GM12878 (cell line): Measurements from ENCODE around the gene ZFP28. TPM values are rescaled to one million over a fixed set of nuclear protein-coding genes. Genes with fewer than 3 reads are reported as not detected.

Experiments
- ATAC-seq: fragments of 200-7000 bp; cut with Tn5 transposase; 3 replicates; pipeline ENCODE4 v1.9.1; 2020; ENCODE audit warnings: mild to moderate bottlenecking, moderate library complexity
- BruUV-seq: library from RNA; stranded (reverse); fragments of 400-500 nt; replicated peaks from 2 replicates; lab custom pipeline; 2021; lab: Mats Ljungman, UMichigan
- CTCF ChIA-PET: fragments of 300-600 bp; sonication (Branson Sonifier 250); formaldehyde crosslinking; extraction: SDS; loops from one replicate; lab custom pipeline; 2021; ENCODE audit warnings: inconsistent platforms; lab: Yijun Ruan, JAX
- POLR2A ChIA-PET: fragments of 350-600 bp; formaldehyde crosslinking; extraction: SDS; loops from one replicate; lab custom pipeline; 2021; ENCODE audit warnings: inconsistent platforms; lab: Charles Lee
- RAD21 ChIA-PET: fragments of 300-600 bp; sonication (Branson Sonifier 250); formaldehyde crosslinking; loops from one replicate; lab custom pipeline; 2023; ENCODE audit warnings: antibody characterized with exemption; ENCODE audit not compliant: unreplicated experiment; lab: Charles Lee
- SMC1A ChIA-PET: fragments of 300-600 bp; sonication (Branson Sonifier 250); formaldehyde crosslinking; loops from one replicate; lab custom pipeline; 2023; ENCODE audit not compliant: unreplicated experiment, uncharacterized antibody; lab: Charles Lee
- DNase-seq: peaks from one replicate; pipeline ENCODE4 v3.0.0-alpha.2; 2011; ENCODE audit warnings: low read depth, low spot score
- FAIRE-seq: peaks from 3 replicates; lab custom pipeline; 2011; peaks lifted over from hg19 to GRCh38; lab: Jason Lieb, UNC
- H2AFZ ChIP-seq: 2 replicates; pipeline ENCODE4 v1.6.0; 2011; ENCODE audit warnings: low read depth, low read length, control low read depth; ENCODE audit not compliant: control insufficient read depth
- H3K27ac ChIP-seq: 2 replicates; pipeline ENCODE4 v1.5.1; 2011; ENCODE audit warnings: control low read depth; ENCODE audit not compliant: control insufficient read depth, insufficient read depth
- H3K27me3 ChIP-seq, 2 experiments: replicated peaks in 1 of 2; 2 replicates each; pipeline versions ENCODE4 v1.6.0 to v1.6.1; 2011; ENCODE audit warnings: low read length in 1 of 2; ENCODE audit not compliant: control insufficient read depth in 2 of 2, insufficient read depth in 2 of 2
- H3K36me3 ChIP-seq, 2 experiments: 2 replicates each; pipeline ENCODE4 v1.5.1; 2011; ENCODE audit warnings: low read length in 1 of 2; ENCODE audit not compliant: control insufficient read depth in 2 of 2, insufficient read depth in 2 of 2
- H3K4me1 ChIP-seq: 2 replicates; pipeline ENCODE4 v1.6.1; 2011; ENCODE audit warnings: mild to moderate bottlenecking, low read length, moderate library complexity, mixed read lengths; ENCODE audit not compliant: control insufficient read depth, insufficient read depth
- H3K4me2 ChIP-seq: 2 replicates; pipeline ENCODE4 v1.6.0; 2011; ENCODE audit warnings: control low read depth; ENCODE audit not compliant: control insufficient read depth, insufficient read depth
- H3K4me3 ChIP-seq: fragments of 200-600 bp; sonication (generic); 2 replicates; pipeline ENCODE4 v1.5.1; 2016
- H3K79me2 ChIP-seq: 2 replicates; pipeline ENCODE4 v1.6.0; 2011; ENCODE audit warnings: low read length; ENCODE audit not compliant: control insufficient read depth, insufficient read depth
- H3K9ac ChIP-seq: 2 replicates; pipeline ENCODE4 v1.8.0; 2011; ENCODE audit warnings: low read length, control low read depth, mixed read lengths; ENCODE audit not compliant: control insufficient read depth, insufficient read depth
- H3K9me3 ChIP-seq: replicated peaks from 3 replicates; pipeline ENCODE4 v1.5.1; 2011; ENCODE audit warnings: mild to moderate bottlenecking, low read length; ENCODE audit not compliant: control insufficient read depth, insufficient read depth
- H4K20me1 ChIP-seq: 2 replicates; pipeline ENCODE4 v1.6.0; 2011; ENCODE audit not compliant: control insufficient read depth, insufficient read depth
- MYC ChIP-seq: IDR thresholded peaks from 2 replicates; pipeline ENCODE4 v1.6.1; 2011; ENCODE audit warnings: mild to moderate bottlenecking, low read length, moderate library complexity, inconsistent platforms; ENCODE audit not compliant: insufficient read depth, insufficient replicate concordance, insufficient read length, severe bottlenecking
- NRF1 ChIP-seq: conservative IDR thresholded peaks from 2 replicates; pipeline ENCODE4 v1.6.1; 2011; ENCODE audit warnings: mild to moderate bottlenecking, low read depth, low read length, improper control_type of control experiment
- ZZZ3 ChIP-seq: IDR thresholded peaks from 2 replicates; pipeline ENCODE4 v1.6.1; 2011; ENCODE audit warnings: low read depth; ENCODE audit not compliant: control insufficient read depth, insufficient read length
- WGBS: methylation state at CpG from one replicate; pipeline ENCODE4 v1.1.6; 2016; ENCODE audit warnings: low lambda C conversion rate; ENCODE audit not compliant: insufficient replicate concordance, insufficient coverage; ENCODE audit errors: missing lambda C conversion rate; 5-methylcytosine and 5-hydroxymethylcytosine counted together
- in situ Hi-C: fragments of 300-500 bp; cut with MboI; formaldehyde crosslinking; loops from 9 replicates; pipeline ENCODE4 v1.14.3; 2018; ENCODE audit warnings: mixed read lengths
- intact Hi-C: fragments of 100-400 bp; cut with micrococcal nuclease; formaldehyde crosslinking; loops from one replicate; pipeline ENCODE4 v1.14.2; 2022; ENCODE audit not compliant: unreplicated experiment
- polyA plus RNA-seq, 11 experiments: library from polyadenylated mRNA; depleted of rRNA in 4 of 11; unstranded in 6 of 11; stranded (reverse) in 5 of 11; fragments of >200 nt; fragmentation: Nextera tagmentation in 4 of 11; fragmentation: Illumina TruSeq in 1 of 11; extraction: Ambion mirVana in 4 of 11; extraction: Trizol in 1 of 11; gene quantifications; 1 replicate in 1 of 11; 2 replicates in 10 of 11; pipeline versions ENCODE4 v1.2.1 to v1.2.3, GENCODE V29; 2011 to 2016; ENCODE audit warnings: inconsistent platforms in 2 of 11, missing spikeins in 2 of 11, low read depth in 1 of 11
- total RNA-seq, 4 experiments: library from RNA; depleted of rRNA in 3 of 4; stranded (reverse); fragments of >200 nt in 3 of 4; fragmentation: Illumina TruSeq in 1 of 4; extraction: Trizol in 1 of 4; gene quantifications; 2 replicates each; pipeline versions ENCODE4 v1.2.1 to v1.2.3, GENCODE V29; 2013 to 2021
- TF ChIP-seq, protein P1 (sequence below): IDR thresholded peaks from 2 replicates; pipeline ENCODE4 v1.6.1; 2011; ENCODE audit warnings: mild to moderate bottlenecking, low read depth, low read length, moderate library complexity; ENCODE audit not compliant: insufficient replicate concordance
- TF ChIP-seq, protein P2 (sequence below): fragments of 450-650 bp; IDR thresholded peaks from 2 replicates; pipeline ENCODE4 v1.6.1; 2016; ENCODE audit warnings: mild to moderate bottlenecking, moderate library complexity, borderline replicate concordance
- TF ChIP-seq, protein P3 (sequence below): fragments of 450-650 bp; conservative IDR thresholded peaks from 2 replicates; pipeline ENCODE4 v1.6.1; 2017; ENCODE audit warnings: mild to moderate bottlenecking, moderate library complexity

Gene ZFP28
- total and polyA plus RNA-seq, 10 of the 15 experiments (the other 5 are each of a cell fraction or from before 2014, with no cell fraction given) = 0.01 to 0.13 (median 0.05) TPM; not detected in 2

- Histone ChIP-seq H3K4me1 (no peaks in the 10 kb centered on the region), H3K79me2 (no peaks in the 10 kb centered on the region), H3K4me2 (no peak overlapping the region), H3K27me3 (no peaks in the 10 kb centered on the region), H3K36me3 (no peaks in the 10 kb centered on the region), H3K9ac (no peak overlapping the region), H3K4me3 (no peak overlapping the region), H3K9me3 (peaks cover 8% of the 10 kb centered on the region), H4K20me1 (no peaks in the 10 kb centered on the region), H3K27ac (no peak overlapping the region), H2AFZ (0 out of 2 replicates have a peak overlapping the region, but pooled peaks have one; percentile 15)
- POLR2A ChIA-PET = no interaction called here
- FAIRE-seq (no peak), ATAC-seq (0 out of 3 replicates have a peak, but pooled peaks have one; percentile 22), DNase-seq (peak; percentile 3)
- SMC1A ChIA-PET = no interaction called here
- in situ Hi-C loops = no loop called here
- BruUV-seq = no TSS peak
- intact Hi-C loops = no loop called here
- RAD21 ChIA-PET = no interaction called here
- CTCF ChIA-PET = no interaction called here
- 22% methylated on average over 35 of the region's 46 CpGs for WGBS
- TF ChIP-seq, protein P1, sequence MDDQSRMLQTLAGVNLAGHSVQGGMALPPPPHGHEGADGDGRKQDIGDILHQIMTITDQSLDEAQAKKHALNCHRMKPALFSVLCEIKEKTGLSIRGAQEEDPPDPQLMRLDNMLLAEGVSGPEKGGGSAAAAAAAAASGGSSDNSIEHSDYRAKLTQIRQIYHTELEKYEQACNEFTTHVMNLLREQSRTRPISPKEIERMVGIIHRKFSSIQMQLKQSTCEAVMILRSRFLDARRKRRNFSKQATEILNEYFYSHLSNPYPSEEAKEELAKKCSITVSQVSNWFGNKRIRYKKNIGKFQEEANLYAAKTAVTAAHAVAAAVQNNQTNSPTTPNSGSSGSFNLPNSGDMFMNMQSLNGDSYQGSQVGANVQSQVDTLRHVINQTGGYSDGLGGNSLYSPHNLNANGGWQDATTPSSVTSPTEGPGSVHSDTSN = no peak
- TF ChIP-seq NRF1 (peak; percentile 33; the same call in 1 of the 2 replicates), ZZZ3 (no peak), MYC (no peak)
- TF ChIP-seq, protein P2, sequence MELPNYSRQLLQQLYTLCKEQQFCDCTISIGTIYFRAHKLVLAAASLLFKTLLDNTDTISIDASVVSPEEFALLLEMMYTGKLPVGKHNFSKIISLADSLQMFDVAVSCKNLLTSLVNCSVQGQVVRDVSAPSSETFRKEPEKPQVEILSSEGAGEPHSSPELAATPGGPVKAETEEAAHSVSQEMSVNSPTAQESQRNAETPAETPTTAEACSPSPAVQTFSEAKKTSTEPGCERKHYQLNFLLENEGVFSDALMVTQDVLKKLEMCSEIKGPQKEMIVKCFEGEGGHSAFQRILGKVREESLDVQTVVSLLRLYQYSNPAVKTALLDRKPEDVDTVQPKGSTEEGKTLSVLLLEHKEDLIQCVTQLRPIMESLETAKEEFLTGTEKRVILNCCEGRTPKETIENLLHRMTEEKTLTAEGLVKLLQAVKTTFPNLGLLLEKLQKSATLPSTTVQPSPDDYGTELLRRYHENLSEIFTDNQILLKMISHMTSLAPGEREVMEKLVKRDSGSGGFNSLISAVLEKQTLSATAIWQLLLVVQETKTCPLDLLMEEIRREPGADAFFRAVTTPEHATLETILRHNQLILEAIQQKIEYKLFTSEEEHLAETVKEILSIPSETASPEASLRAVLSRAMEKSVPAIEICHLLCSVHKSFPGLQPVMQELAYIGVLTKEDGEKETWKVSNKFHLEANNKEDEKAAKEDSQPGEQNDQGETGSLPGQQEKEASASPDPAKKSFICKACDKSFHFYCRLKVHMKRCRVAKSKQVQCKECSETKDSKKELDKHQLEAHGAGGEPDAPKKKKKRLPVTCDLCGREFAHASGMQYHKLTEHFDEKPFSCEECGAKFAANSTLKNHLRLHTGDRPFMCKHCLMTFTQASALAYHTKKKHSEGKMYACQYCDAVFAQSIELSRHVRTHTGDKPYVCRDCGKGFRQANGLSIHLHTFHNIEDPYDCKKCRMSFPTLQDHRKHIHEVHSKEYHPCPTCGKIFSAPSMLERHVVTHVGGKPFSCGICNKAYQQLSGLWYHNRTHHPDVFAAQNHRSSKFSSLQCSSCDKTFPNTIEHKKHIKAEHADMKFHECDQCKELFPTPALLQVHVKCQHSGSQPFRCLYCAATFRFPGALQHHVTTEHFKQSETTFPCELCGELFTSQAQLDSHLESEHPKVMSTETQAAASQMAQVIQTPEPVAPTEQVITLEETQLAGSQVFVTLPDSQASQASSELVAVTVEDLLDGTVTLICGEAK = peak; percentile 69
- TF ChIP-seq, protein P3, sequence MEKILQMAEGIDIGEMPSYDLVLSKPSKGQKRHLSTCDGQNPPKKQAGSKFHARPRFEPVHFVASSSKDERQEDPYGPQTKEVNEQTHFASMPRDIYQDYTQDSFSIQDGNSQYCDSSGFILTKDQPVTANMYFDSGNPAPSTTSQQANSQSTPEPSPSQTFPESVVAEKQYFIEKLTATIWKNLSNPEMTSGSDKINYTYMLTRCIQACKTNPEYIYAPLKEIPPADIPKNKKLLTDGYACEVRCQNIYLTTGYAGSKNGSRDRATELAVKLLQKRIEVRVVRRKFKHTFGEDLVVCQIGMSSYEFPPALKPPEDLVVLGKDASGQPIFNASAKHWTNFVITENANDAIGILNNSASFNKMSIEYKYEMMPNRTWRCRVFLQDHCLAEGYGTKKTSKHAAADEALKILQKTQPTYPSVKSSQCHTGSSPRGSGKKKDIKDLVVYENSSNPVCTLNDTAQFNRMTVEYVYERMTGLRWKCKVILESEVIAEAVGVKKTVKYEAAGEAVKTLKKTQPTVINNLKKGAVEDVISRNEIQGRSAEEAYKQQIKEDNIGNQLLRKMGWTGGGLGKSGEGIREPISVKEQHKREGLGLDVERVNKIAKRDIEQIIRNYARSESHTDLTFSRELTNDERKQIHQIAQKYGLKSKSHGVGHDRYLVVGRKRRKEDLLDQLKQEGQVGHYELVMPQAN = no peak
These were observed 441 bp upstream of the ZFP28 start for GRCh38 chr19:56538254-56538760.
